ENCODE data around the gene FTHL17.

- TF ChIP-seq CTCF (IDR thresholded peaks at IDR 0.05), result no peak
- TF ChIP-seq ZFX (IDR thresholded peaks at IDR 0.05; ENCODE audit: borderline replicate concordance), result no peak
Measured at GRCh38 chrX:31112226-31112999, 40.6 kb upstream of the FTHL17 start.
